Ishikawa (cell line): ENCODE results near the gene NPLOC4.

Experiments used
- CEBPB ChIP-seq: IDR thresholded peaks from 2 replicates; pipeline ENCODE4 v1.6.1; 2012
- CREB1 ChIP-seq: IDR thresholded peaks from 2 replicates; pipeline ENCODE4 v1.6.1; 2012; ENCODE audit warnings: low read depth
- EGR1 ChIP-seq: IDR thresholded peaks from 2 replicates; pipeline ENCODE4 v1.6.1; 2012
- EP300 ChIP-seq: IDR thresholded peaks from 2 replicates; pipeline ENCODE4 v1.6.1; 2012; ENCODE audit warnings: borderline replicate concordance
- NFIC ChIP-seq: IDR thresholded peaks from 2 replicates; pipeline ENCODE4 v1.6.1; 2012
- RAD21 ChIP-seq: IDR thresholded peaks from 2 replicates; pipeline ENCODE4 v1.6.1; 2012; ENCODE audit warnings: low read depth
- TAF1 ChIP-seq: IDR thresholded peaks from 2 replicates; pipeline ENCODE4 v1.6.1; 2012; ENCODE audit warnings: low read depth, mild to moderate bottlenecking
- TCF12 ChIP-seq: IDR thresholded peaks from 2 replicates; pipeline ENCODE4 v1.6.1; 2012; ENCODE audit warnings: low read depth
- USF1 ChIP-seq: IDR thresholded peaks from 2 replicates; pipeline ENCODE4 v1.6.1; 2012
- YY1 ChIP-seq: IDR thresholded peaks from 2 replicates; pipeline ENCODE4 v1.6.1; 2012; ENCODE audit warnings: low read depth
- ZBTB7A ChIP-seq: IDR thresholded peaks from 2 replicates; pipeline ENCODE4 v1.6.1; 2012; ENCODE audit warnings: low read depth
- TF ChIP-seq, protein P1 (sequence below): IDR thresholded peaks from 2 replicates; pipeline ENCODE4 v1.6.1; 2012; ENCODE audit warnings: low read depth, mild to moderate bottlenecking
- TF ChIP-seq, protein P2 (sequence below): IDR thresholded peaks from 2 replicates; pipeline ENCODE4 v1.6.1; 2012

GRCh38 chr17:81568416-81568815, 68.5 kb downstream of the NPLOC4 start:
- TF ChIP-seq YY1 (no peak), EP300 (no peak), USF1 (no peak), TAF1 (no peak), EGR1 (no peak), CEBPB (no peak), RAD21 (no peak), NFIC (no peak), ZBTB7A (no peak), CREB1 (no peak), TCF12 (no peak)
- TF ChIP-seq, protein P1, sequence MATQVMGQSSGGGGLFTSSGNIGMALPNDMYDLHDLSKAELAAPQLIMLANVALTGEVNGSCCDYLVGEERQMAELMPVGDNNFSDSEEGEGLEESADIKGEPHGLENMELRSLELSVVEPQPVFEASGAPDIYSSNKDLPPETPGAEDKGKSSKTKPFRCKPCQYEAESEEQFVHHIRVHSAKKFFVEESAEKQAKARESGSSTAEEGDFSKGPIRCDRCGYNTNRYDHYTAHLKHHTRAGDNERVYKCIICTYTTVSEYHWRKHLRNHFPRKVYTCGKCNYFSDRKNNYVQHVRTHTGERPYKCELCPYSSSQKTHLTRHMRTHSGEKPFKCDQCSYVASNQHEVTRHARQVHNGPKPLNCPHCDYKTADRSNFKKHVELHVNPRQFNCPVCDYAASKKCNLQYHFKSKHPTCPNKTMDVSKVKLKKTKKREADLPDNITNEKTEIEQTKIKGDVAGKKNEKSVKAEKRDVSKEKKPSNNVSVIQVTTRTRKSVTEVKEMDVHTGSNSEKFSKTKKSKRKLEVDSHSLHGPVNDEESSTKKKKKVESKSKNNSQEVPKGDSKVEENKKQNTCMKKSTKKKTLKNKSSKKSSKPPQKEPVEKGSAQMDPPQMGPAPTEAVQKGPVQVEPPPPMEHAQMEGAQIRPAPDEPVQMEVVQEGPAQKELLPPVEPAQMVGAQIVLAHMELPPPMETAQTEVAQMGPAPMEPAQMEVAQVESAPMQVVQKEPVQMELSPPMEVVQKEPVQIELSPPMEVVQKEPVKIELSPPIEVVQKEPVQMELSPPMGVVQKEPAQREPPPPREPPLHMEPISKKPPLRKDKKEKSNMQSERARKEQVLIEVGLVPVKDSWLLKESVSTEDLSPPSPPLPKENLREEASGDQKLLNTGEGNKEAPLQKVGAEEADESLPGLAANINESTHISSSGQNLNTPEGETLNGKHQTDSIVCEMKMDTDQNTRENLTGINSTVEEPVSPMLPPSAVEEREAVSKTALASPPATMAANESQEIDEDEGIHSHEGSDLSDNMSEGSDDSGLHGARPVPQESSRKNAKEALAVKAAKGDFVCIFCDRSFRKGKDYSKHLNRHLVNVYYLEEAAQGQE, result no peak
- TF ChIP-seq, protein P2, sequence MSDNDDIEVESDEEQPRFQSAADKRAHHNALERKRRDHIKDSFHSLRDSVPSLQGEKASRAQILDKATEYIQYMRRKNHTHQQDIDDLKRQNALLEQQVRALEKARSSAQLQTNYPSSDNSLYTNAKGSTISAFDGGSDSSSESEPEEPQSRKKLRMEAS, result no peak
